ENCODE results near the gene ACSS3. TPM values are rescaled to one million over a fixed set of nuclear protein-coding genes. Genes with fewer than 3 reads are reported as not detected.

Gene ACSS3
- total RNA-seq, 1 experiment from 2014 or later, result not detected

Small RNA genes lying within 50 kb of the gene (small RNA-seq; reads per million reads assigned to genes)
- not detected for gene MIR4699

Other genes with a start within 250 kb of the ACSS3 start
- 0.04 and 0.15 TPM in 2 replicates for gene LIN7A, start 140.1 kb upstream of the ACSS3 start, total RNA-seq (2014; rRNA removed; shearing (Covaris generic); ENCODE audit: low replicate concordance)